ENCODE measurements around the gene WDR7.

Gene WDR7

GRCh38 chr18:56901919-56902318 lies 250.8 kb downstream of the WDR7 start:
- FAIRE-seq: no peak
- TF ChIP-seq CTCF (IDR thresholded peaks at IDR 0.05; ENCODE audit: insufficient read depth, missing control alignments): no peak
- no peak for DNase-seq (ENCODE audit: insufficient read length, low spot score)

- FAIRE-seq (peak; percentile 99), DNase-seq (ENCODE audit: insufficient read length, low spot score) (no peak)
- no peak for TF ChIP-seq CTCF (IDR thresholded peaks at IDR 0.05; ENCODE audit: insufficient read depth, missing control alignments)
Observed at GRCh38 chr18:56902653-56903052, 251.5 kb downstream of the WDR7 start.

- DNase-seq (ENCODE audit: insufficient read length, low spot score) (no peak), FAIRE-seq (peak; percentile 91)
- TF ChIP-seq CTCF (IDR thresholded peaks at IDR 0.05; ENCODE audit: insufficient read depth, missing control alignments): no peak
Observed at GRCh38 chr18:56903686-56904085, 252.5 kb downstream of the WDR7 start.

GRCh38 chr18:56907771-56908170 lies 256.6 kb downstream of the WDR7 start:
- no peak for DNase-seq (ENCODE audit: insufficient read length, low spot score)
- FAIRE-seq: no peak
- TF ChIP-seq CTCF (IDR thresholded peaks at IDR 0.05; ENCODE audit: insufficient read depth, missing control alignments): no peak

- DNase-seq (ENCODE audit: insufficient read length, low spot score) (no peak), FAIRE-seq (peak; percentile 98)
- TF ChIP-seq CTCF (IDR thresholded peaks at IDR 0.05; ENCODE audit: insufficient read depth, missing control alignments): no peak
Observed at GRCh38 chr18:56910237-56910636, 259.1 kb downstream of the WDR7 start.

GRCh38 chr18:56910967-56911366 lies 259.8 kb downstream of the WDR7 start:
- TF ChIP-seq CTCF (IDR thresholded peaks at IDR 0.05; ENCODE audit: insufficient read depth, missing control alignments): no peak
- DNase-seq (ENCODE audit: insufficient read length, low spot score): no peak
- FAIRE-seq: no peak

GRCh38 chr18:56913941-56914340 lies 262.8 kb downstream of the WDR7 start:
- no peak for TF ChIP-seq CTCF (IDR thresholded peaks at IDR 0.05; ENCODE audit: insufficient read depth, missing control alignments)
- no peak for FAIRE-seq
- DNase-seq (ENCODE audit: insufficient read length, low spot score): no peak

Data from D721Med (cell line).